DOHH2 (cell line): Measurements from ENCODE around the gene ZP4.

ENCODE experiments used
- H3F3A ChIP-seq: fragments of 200-600 bp; sonication (generic), shearing (Covaris generic); 2 replicates; pipeline ENCODE4 v1.6.0; 2016; ENCODE audit warnings: antibody characterized with exemption, mild to moderate bottlenecking; ENCODE audit not compliant: control insufficient read depth, insufficient read depth
- H3K27ac ChIP-seq: fragments of 200-600 bp; sonication (generic); 2 replicates; pipeline ENCODE4 v1.5.1; 2014; ENCODE audit warnings: low read depth, mild to moderate bottlenecking, low read length, moderate library complexity
- H3K27me3 ChIP-seq: fragments of 200-600 bp; sonication (generic); 2 replicates; pipeline ENCODE4 v1.6.1; 2014; ENCODE audit warnings: mild to moderate bottlenecking, low read length, mixed read lengths; ENCODE audit not compliant: control insufficient read depth
- H3K36me3 ChIP-seq: fragments of 200-600 bp; sonication (generic); 2 replicates; pipeline ENCODE4 v1.6.1; 2014; ENCODE audit warnings: mild to moderate bottlenecking, low read length, moderate library complexity, mixed read lengths; ENCODE audit not compliant: control insufficient read depth
- H3K4me1 ChIP-seq: fragments of 200-600 bp; sonication (generic); 2 replicates; pipeline ENCODE4 v1.6.1; 2014; ENCODE audit warnings: mild to moderate bottlenecking, low read length, mixed read lengths; ENCODE audit not compliant: control insufficient read depth
- H3K4me2 ChIP-seq: fragments of 200-600 bp; sonication (generic); 2 replicates; pipeline ENCODE4 v1.6.0; 2014; ENCODE audit warnings: mild to moderate bottlenecking, low read length, moderate library complexity
- H3K4me3 ChIP-seq: fragments of 200-600 bp; sonication (generic); 2 replicates; pipeline ENCODE4 v1.5.1; 2014; ENCODE audit warnings: mild to moderate bottlenecking, low read length, mixed read lengths
- H3K79me2 ChIP-seq: fragments of 200-600 bp; sonication (generic); 2 replicates; pipeline ENCODE4 v1.6.1; 2014; ENCODE audit warnings: mild to moderate bottlenecking, low read length, mixed read lengths; ENCODE audit not compliant: control insufficient read depth
- H3K9me2 ChIP-seq: fragments of 200-600 bp; sonication (generic); replicated peaks from 2 replicates; pipeline ENCODE4 v1.6.1; 2014; ENCODE audit warnings: mild to moderate bottlenecking, low read length, mixed read lengths; ENCODE audit not compliant: control insufficient read depth
- H3K9me3 ChIP-seq: fragments of 200-600 bp; sonication (generic); 2 replicates; pipeline ENCODE4 v1.6.1; 2014; ENCODE audit warnings: antibody characterized with exemption, low read length, mixed read lengths; ENCODE audit not compliant: control insufficient read depth, insufficient read depth
- H4K20me1 ChIP-seq: fragments of 200-600 bp; sonication (generic); 2 replicates; pipeline ENCODE4 v1.6.0; 2014; ENCODE audit warnings: low read depth, mild to moderate bottlenecking, antibody characterized with exemption, low read length, moderate library complexity; ENCODE audit not compliant: control insufficient read depth, insufficient read depth
- CTCF ChIP-seq: fragments of 200-600 bp; sonication (generic); IDR thresholded peaks from one replicate; pipeline ENCODE4 v1.5.1; 2014; ENCODE audit warnings: antibody characterized with exemption, mild to moderate bottlenecking, low read depth, low read length; ENCODE audit not compliant: poor library complexity, severe bottlenecking
- EZH2phosphoT487 ChIP-seq: fragments of 200-600 bp; sonication (generic); IDR thresholded peaks from 2 replicates; pipeline ENCODE4 v1.6.1; 2017; ENCODE audit warnings: borderline replicate concordance, mild to moderate bottlenecking, antibody characterized with exemption, low read length, moderate library complexity, mixed read lengths

Gene ZP4

GRCh38 chr1:237864338-237865244 lies 26.1 kb downstream of the ZP4 start:
- H3K4me3 ChIP-seq = no peak overlapping the region
- H3K9me3 ChIP-seq = no peaks in the 10 kb centered on the region
- no peaks in the 10 kb centered on the region for H3K4me1 ChIP-seq
- H3K9me2 ChIP-seq = no peaks in the 10 kb centered on the region
- H3K4me2 ChIP-seq = no peak overlapping the region
- no peaks in the 10 kb centered on the region for H3K27me3 ChIP-seq
- no peaks in the 10 kb centered on the region for H4K20me1 ChIP-seq
- no peaks in the 10 kb centered on the region for H3F3A ChIP-seq
- no peaks in the 10 kb centered on the region for H3K79me2 ChIP-seq
- H3K27ac ChIP-seq = no peak overlapping the region
- TF ChIP-seq CTCF (peak; percentile 66), EZH2phosphoT487 (no peak)
- no peaks in the 10 kb centered on the region for H3K36me3 ChIP-seq

- TF ChIP-seq EZH2phosphoT487 (no peak), CTCF (no peak)
Observed at GRCh38 chr1:237863234-237863633, 27.5 kb downstream of the ZP4 start.

GRCh38 chr1:237861944-237862343 lies 28.8 kb downstream of the ZP4 start:
- no peaks in the 10 kb centered on the region for H3K36me3 ChIP-seq
- H3F3A ChIP-seq = no peaks in the 10 kb centered on the region
- H3K79me2 ChIP-seq = no peaks in the 10 kb centered on the region
- no peak for TF ChIP-seq EZH2phosphoT487
- TF ChIP-seq CTCF = no peak
- H3K9me2 ChIP-seq = no peaks in the 10 kb centered on the region
- H3K27me3 ChIP-seq = no peaks in the 10 kb centered on the region
- no peaks in the 10 kb centered on the region for H3K4me1 ChIP-seq
- H3K4me2 ChIP-seq = no peak overlapping the region
- H3K4me3 ChIP-seq = no peak overlapping the region
- H3K9me3 ChIP-seq = no peaks in the 10 kb centered on the region
- H4K20me1 ChIP-seq = no peaks in the 10 kb centered on the region
- no peak overlapping the region for H3K27ac ChIP-seq

More at GRCh38 chr1:237863234-237863633, 27.5 kb downstream of the ZP4 start:
- Histone ChIP-seq H3K79me2 (no peaks in the 10 kb centered on the region), H3K27me3 (no peaks in the 10 kb centered on the region), H3K4me3 (no peak overlapping the region), H3K27ac (no peak overlapping the region), H4K20me1 (no peaks in the 10 kb centered on the region), H3K9me3 (no peaks in the 10 kb centered on the region), H3F3A (no peaks in the 10 kb centered on the region), H3K4me1 (no peaks in the 10 kb centered on the region), H3K4me2 (no peak overlapping the region), H3K9me2 (no peaks in the 10 kb centered on the region), H3K36me3 (no peaks in the 10 kb centered on the region)
